MM.1S (cell line): ENCODE results near the gene PCSK4.

Experiments used
- EZH2 ChIP-seq: fragments of 300-600 bp; sonication (generic); optimal IDR thresholded peaks from 2 replicates; pipeline ENCODE3; 2017; ENCODE audit warnings: low read depth, mild to moderate bottlenecking, antibody characterized with exemption, low read length, mixed read lengths
- EZH2phosphoT487 ChIP-seq: fragments of 300-600 bp; sonication (generic); IDR thresholded peaks from 2 replicates; pipeline ENCODE4 v1.6.1; 2018; ENCODE audit warnings: antibody characterized with exemption, low read length
- TF ChIP-seq, protein P1 (sequence below): fragments of 300-600 bp; sonication (generic); IDR thresholded peaks from 2 replicates; pipeline ENCODE4 v1.5.1; 2016; ENCODE audit warnings: antibody characterized with exemption, low read length, mixed read lengths

GRCh38 chr19:1491114-1491848 lies 1.1 kb upstream of the PCSK4 start, which contains the start of gene REEP6:
- TF ChIP-seq, protein P1, sequence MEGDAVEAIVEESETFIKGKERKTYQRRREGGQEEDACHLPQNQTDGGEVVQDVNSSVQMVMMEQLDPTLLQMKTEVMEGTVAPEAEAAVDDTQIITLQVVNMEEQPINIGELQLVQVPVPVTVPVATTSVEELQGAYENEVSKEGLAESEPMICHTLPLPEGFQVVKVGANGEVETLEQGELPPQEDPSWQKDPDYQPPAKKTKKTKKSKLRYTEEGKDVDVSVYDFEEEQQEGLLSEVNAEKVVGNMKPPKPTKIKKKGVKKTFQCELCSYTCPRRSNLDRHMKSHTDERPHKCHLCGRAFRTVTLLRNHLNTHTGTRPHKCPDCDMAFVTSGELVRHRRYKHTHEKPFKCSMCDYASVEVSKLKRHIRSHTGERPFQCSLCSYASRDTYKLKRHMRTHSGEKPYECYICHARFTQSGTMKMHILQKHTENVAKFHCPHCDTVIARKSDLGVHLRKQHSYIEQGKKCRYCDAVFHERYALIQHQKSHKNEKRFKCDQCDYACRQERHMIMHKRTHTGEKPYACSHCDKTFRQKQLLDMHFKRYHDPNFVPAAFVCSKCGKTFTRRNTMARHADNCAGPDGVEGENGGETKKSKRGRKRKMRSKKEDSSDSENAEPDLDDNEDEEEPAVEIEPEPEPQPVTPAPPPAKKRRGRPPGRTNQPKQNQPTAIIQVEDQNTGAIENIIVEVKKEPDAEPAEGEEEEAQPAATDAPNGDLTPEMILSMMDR: no peak
- TF ChIP-seq EZH2phosphoT487: no peak
- TF ChIP-seq EZH2: no peak
